ENCODE results near the gene PEX14. TPM values are rescaled to one million over a fixed set of nuclear protein-coding genes. Genes with fewer than 3 reads are reported as not detected.

The PEX14 gene
- total and polyA plus RNA-seq, 2 donors (not counting 3 experiments of a cell fraction or from before 2014, with no cell fraction given), result 19.5 to 26.5 TPM

- no TSS peak for BruUV-seq (replicated peaks)
- Histone ChIP-seq H4K20me1 (replicated peaks; ENCODE audit: control insufficient read depth, extremely low read depth, insufficient read depth, low read length) (no peaks in the 10 kb centered on the region), H3K27ac (ENCODE audit: insufficient read depth, low read depth, low read length) (no peak overlapping the region), H3K79me2 (ENCODE audit: control insufficient read depth, insufficient read depth, low read length) (no peaks in the 10 kb centered on the region), H3K4me2 (ENCODE audit: insufficient read depth, low read length) (no peak overlapping the region), H3K4me3 (replicated peaks in 1 of 3; ENCODE audit: insufficient read depth in 1 of 3, low read depth in 1 of 3, low read length in 3 of 3) (no peak overlapping the region), H3K27me3 (ENCODE audit: control insufficient read depth in 2 of 2, insufficient read depth in 2 of 2, low read length in 2 of 2) (peaks cover 0 to 9% of the 10 kb centered on the region in 2 experiments), H2AFZ (ENCODE audit: low read depth, low read length) (no peak overlapping the region), H3K9me1 (replicated peaks; ENCODE audit: control insufficient read depth, extremely low read depth, insufficient read depth, low read length) (no peaks in the 10 kb centered on the region), H3K9ac (replicated peaks; ENCODE audit: extremely low read depth, insufficient read depth, low read length) (no peak overlapping the region), H3K36me3 (ENCODE audit: control insufficient read depth in 2 of 2, extremely low read depth in 1 of 2, insufficient read depth in 2 of 2, low read length in 2 of 2) (no peaks in the 10 kb centered on the region), H3K4me1 (ENCODE audit: control insufficient read depth, extremely low read depth, insufficient read depth, low read length) (peaks cover 7% of the 10 kb centered on the region), H3K9me3 (replicated peaks; ENCODE audit: control insufficient read depth, insufficient read depth, low read length) (no peaks in the 10 kb centered on the region)
- dilution Hi-C loops (cut with MboI; ENCODE audit: extremely low pct_ligation_motif_present, low sequenced_read_pairs), result no loop called here
- FAIRE-seq (no peak), DNase-seq (ENCODE audit: low read depth, low spot score) (no peak)
- POLR2A ChIA-PET, result no interaction called here
- TF ChIP-seq EZH2 (IDR thresholded peaks at IDR 0.05; ENCODE audit: borderline replicate concordance, low read depth, low read length, severe bottlenecking) (no peak), MAX (IDR thresholded peaks at IDR 0.05; ENCODE audit: insufficient read depth, insufficient read length) (no peak), MYC (IDR thresholded peaks at IDR 0.05; ENCODE audit: low read depth, low read length) (no peak), FOS (IDR thresholded peaks at IDR 0.05; ENCODE audit: borderline replicate concordance, insufficient read depth, low read length) (no peak), POLR2AphosphoS5 (IDR thresholded peaks at IDR 0.05; ENCODE audit: insufficient read depth, low read depth, low read length) (no peak), CTCF (IDR thresholded peaks at IDR 0.05; ENCODE audit: extremely low read depth in 1 of 2, insufficient read depth in 1 of 2, low read depth in 1 of 2, low read length in 2 of 2) (no peak), GATA2 (IDR thresholded peaks at IDR 0.05; ENCODE audit: insufficient read depth, insufficient read length, low read depth, low read length) (no peak), POLR2A (IDR thresholded peaks at IDR 0.05; ENCODE audit: low read depth, low read length) (no peak), JUN (IDR thresholded peaks at IDR 0.05; ENCODE audit: borderline replicate concordance, insufficient read depth, insufficient read length, low read depth) (no peak)
- intact Hi-C loops (cut with micrococcal nuclease), result loop anchor here (2.0 to 10.0 kb wide), 3 partner anchors 111 to 225 kb away; no protein-coding TSS in a partner anchor
- CTCF ChIA-PET, result interaction anchor here (0.6 to 1.8 kb wide), 7 partner anchors 9 to 186 kb away, joined by 3 to 6 read pairs (median 3); no protein-coding TSS in a partner anchor
Measured at GRCh38 chr1:10639775-10640578, 165.2 kb downstream of the PEX14 start.

All from endothelial cell of umbilical vein (primary cell).